Parathyroid adenoma (tissue), 2 donors: Measurements from ENCODE around the gene PEPD.

Source experiments
- H2AFZ ChIP-seq: fragments of 300-600 bp; sonication (generic); one replicate; pipeline ENCODE4 v1.7.0; 2017; ENCODE audit warnings: antibody characterized with exemption, mild to moderate bottlenecking
- H3K27ac ChIP-seq: fragments of 300-600 bp; sonication (generic); one replicate; pipeline ENCODE4 v1.7.0; 2017
- H3K27me3 ChIP-seq: fragments of 300-600 bp; sonication (generic); one replicate; pipeline ENCODE4 v1.7.0; 2017; ENCODE audit warnings: low read length; ENCODE audit not compliant: control insufficient read depth, insufficient read depth
- H3K36me3 ChIP-seq: fragments of 300-600 bp; sonication (generic); one replicate; pipeline ENCODE4 v1.7.0; 2017; ENCODE audit warnings: low read length; ENCODE audit not compliant: control insufficient read depth, insufficient read depth
- H3K4me1 ChIP-seq: fragments of 300-600 bp; sonication (generic); one replicate; pipeline ENCODE4 v1.7.0; 2017; ENCODE audit warnings: control low read depth
- H3K4me2 ChIP-seq: fragments of 300-600 bp; sonication (generic); one replicate; pipeline ENCODE4 v1.7.0; 2017; ENCODE audit warnings: low read length
- H3K4me3 ChIP-seq: fragments of 300-600 bp; sonication (generic); one replicate; pipeline ENCODE4 v1.7.0; 2017; ENCODE audit warnings: low read depth, low read length
- H3K79me2 ChIP-seq: fragments of 300-600 bp; sonication (generic); one replicate; pipeline ENCODE4 v1.7.0; 2017; ENCODE audit warnings: control low read depth
- H3K9ac ChIP-seq: fragments of 300-600 bp; sonication (generic); one replicate; pipeline ENCODE4 v1.7.0; 2017; ENCODE audit warnings: mild to moderate bottlenecking
- H3K9me3 ChIP-seq: fragments of 300-600 bp; sonication (generic); one replicate; pipeline ENCODE4 v1.7.0; 2017; ENCODE audit warnings: low read length; ENCODE audit not compliant: control insufficient read depth
- CTCF ChIP-seq: fragments of 300-600 bp; sonication (generic); IDR thresholded peaks from one replicate; pipeline ENCODE4 v1.7.0; 2017; ENCODE audit warnings: antibody characterized with exemption, mild to moderate bottlenecking
- donor health status: primary hyperparathyroidism.

PEPD gene

GRCh38 chr19:33503030-33503429 is 18.6 kb downstream of the PEPD start:
- H3K27me3 ChIP-seq: no peaks in the 10 kb centered on the region
- TF ChIP-seq CTCF: no peak
- H3K36me3 ChIP-seq: no peaks in the 10 kb centered on the region
- no peak overlapping the region for H3K9ac ChIP-seq
- H2AFZ ChIP-seq: no peak overlapping the region
- H3K4me2 ChIP-seq: no peak overlapping the region
- H3K4me3 ChIP-seq: no peak overlapping the region
- peaks cover 11% of the 10 kb centered on the region for H3K4me1 ChIP-seq
- H3K9me3 ChIP-seq: no peaks in the 10 kb centered on the region
- no peak overlapping the region for H3K27ac ChIP-seq
- H3K79me2 ChIP-seq: no peaks in the 10 kb centered on the region

GRCh38 chr19:33502521-33502920 is 19.1 kb downstream of the PEPD start:
- no peaks in the 10 kb centered on the region for H3K27me3 ChIP-seq
- H2AFZ ChIP-seq: no peak overlapping the region
- no peak for TF ChIP-seq CTCF
- H3K9me3 ChIP-seq: no peaks in the 10 kb centered on the region
- no peak overlapping the region for H3K4me3 ChIP-seq
- no peak overlapping the region for H3K9ac ChIP-seq
- H3K27ac ChIP-seq: no peak overlapping the region
- H3K4me2 ChIP-seq: no peak overlapping the region
- no peaks in the 10 kb centered on the region for H3K36me3 ChIP-seq
- no peaks in the 10 kb centered on the region for H3K79me2 ChIP-seq
- peaks cover 6% of the 10 kb centered on the region for H3K4me1 ChIP-seq

GRCh38 chr19:33501693-33502356 is 19.8 kb downstream of the PEPD start:
- Histone ChIP-seq H3K36me3 (no peaks in the 10 kb centered on the region), H3K9me3 (no peaks in the 10 kb centered on the region)
- TF ChIP-seq CTCF: no peak

GRCh38 chr19:33500991-33501390 is 20.6 kb downstream of the PEPD start:
- no peaks in the 10 kb centered on the region for H3K4me1 ChIP-seq
- H3K27me3 ChIP-seq: no peaks in the 10 kb centered on the region
- H3K36me3 ChIP-seq: no peaks in the 10 kb centered on the region
- H3K79me2 ChIP-seq: no peaks in the 10 kb centered on the region
- no peak overlapping the region for H2AFZ ChIP-seq
- no peaks in the 10 kb centered on the region for H3K9me3 ChIP-seq
- H3K9ac ChIP-seq: no peak overlapping the region
- H3K27ac ChIP-seq: no peak overlapping the region
- H3K4me2 ChIP-seq: no peak overlapping the region
- TF ChIP-seq CTCF: no peak
- H3K4me3 ChIP-seq: no peak overlapping the region

More at GRCh38 chr19:33501693-33502356, 19.8 kb downstream of the PEPD start:
- Histone ChIP-seq H3K4me3 (no peak overlapping the region), H3K27ac (no peak overlapping the region), H3K4me2 (no peak overlapping the region), H3K27me3 (no peaks in the 10 kb centered on the region), H3K79me2 (no peaks in the 10 kb centered on the region), H2AFZ (no peak overlapping the region), H3K4me1 (no peaks in the 10 kb centered on the region), H3K9ac (no peak overlapping the region)

- H3K9ac ChIP-seq: no peak overlapping the region
- no peaks in the 10 kb centered on the region for H3K36me3 ChIP-seq
- H3K4me2 ChIP-seq: no peak overlapping the region
- TF ChIP-seq CTCF: no peak
- no peaks in the 10 kb centered on the region for H3K9me3 ChIP-seq
- H3K4me1 ChIP-seq: no peaks in the 10 kb centered on the region
- no peak overlapping the region for H3K27ac ChIP-seq
- H3K27me3 ChIP-seq: no peaks in the 10 kb centered on the region
- no peaks in the 10 kb centered on the region for H3K79me2 ChIP-seq
- H3K4me3 ChIP-seq: no peak overlapping the region
- H2AFZ ChIP-seq: no peak overlapping the region
Observed at GRCh38 chr19:33500586-33500985, 21.0 kb downstream of the PEPD start.
